ENCODE data around the gene LIN28A.

LIN28A gene

DNA sequence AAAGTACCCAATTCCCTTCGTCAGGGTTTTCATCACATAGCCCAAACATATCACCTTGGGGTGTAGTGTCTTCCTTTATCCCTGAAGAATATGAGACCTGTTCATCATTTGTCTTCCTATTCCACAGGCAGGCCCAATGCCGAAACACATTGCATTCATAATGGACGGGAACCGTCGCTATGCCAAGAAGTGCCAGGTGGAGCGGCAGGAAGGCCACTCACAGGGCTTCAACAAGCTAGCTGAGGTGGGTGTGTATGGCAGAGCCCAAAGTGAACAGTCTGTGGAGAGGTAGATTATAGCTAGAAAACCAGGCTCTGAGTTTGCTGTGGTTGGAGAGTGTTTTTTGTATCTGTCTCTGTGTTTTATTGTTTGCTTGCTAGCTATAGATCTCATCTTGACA lies 27.4 kb downstream of the LIN28A start:
- no peak for DNase-seq

GRCh38 chr1:26440259-26440658 lies 29.6 kb downstream of the LIN28A start:
- no peak for DNase-seq

DNA sequence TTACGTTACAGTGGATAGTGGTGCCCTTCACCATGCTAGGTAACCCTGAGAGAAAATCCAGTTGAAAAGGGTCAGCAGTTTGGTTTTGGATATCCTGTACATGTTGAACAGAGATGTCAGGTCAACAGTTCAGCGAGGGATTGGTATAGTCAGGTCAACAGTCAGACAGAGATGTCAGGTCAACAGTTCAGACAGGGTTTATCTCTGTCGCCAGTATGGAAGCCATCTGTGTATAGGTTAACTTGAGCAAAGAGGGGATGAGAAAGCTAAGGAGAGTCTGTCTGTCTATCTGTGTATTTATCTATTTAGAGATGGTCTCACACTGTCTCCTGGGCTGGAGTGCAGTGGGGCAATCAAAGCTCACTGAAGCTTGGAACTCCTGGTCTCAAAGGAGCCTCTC lies 39.3 kb downstream of the LIN28A start:
- DNase-seq = no peak

- DNase-seq = no peak
These were observed 40.3 kb downstream of the LIN28A start for GRCh38 chr1:26450908-26451307.

GRCh38 chr1:26452459-26453183 lies 42.0 kb downstream of the LIN28A start:
- no peak for DNase-seq

DNA sequence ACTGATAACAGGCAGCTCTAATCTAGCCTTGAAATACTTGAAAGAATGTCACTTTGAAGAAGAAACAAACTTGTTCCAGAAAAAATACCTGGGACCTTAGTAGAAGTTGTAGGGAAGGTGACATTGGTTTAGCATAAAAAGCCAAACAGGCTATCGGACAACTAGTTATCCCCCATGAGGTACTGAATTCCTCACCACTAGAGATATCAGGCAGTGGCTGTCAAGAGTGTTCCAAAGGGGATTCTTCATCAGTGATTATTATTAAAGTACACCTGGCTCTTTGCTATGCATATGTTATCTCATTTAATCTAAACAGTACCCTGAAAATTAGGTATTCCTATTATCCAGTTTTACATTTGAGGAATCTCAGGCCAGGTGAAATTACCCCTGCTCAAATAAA lies 48.5 kb downstream of the LIN28A start:
- no peak for DNase-seq

DNA sequence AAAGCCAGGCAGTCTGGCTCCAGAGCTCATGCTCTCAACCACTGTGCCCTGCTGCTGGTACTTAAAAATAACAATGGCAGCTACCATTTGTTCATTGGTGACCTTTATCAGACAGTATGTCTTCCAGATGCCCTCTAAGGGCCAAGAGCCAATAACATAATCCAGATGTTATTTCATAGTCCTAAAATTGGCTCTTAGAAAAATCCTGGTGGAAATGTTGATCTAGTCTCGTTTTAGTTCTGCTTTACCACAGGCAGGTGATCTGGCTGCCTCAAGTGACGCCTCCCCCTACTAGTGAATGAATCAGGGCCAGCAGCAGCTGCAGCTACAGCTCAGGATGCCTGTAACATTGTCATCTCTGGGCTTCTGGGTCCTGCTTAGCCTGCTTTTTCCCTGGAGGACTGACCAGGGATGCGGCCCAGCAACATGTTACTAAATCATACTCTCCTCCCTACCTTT lies 49.0 kb downstream of the LIN28A start:
- no peak for DNase-seq

GRCh38 chr1:26468911-26469310 lies 58.3 kb downstream of the LIN28A start:
- DNase-seq = no peak

- peak; percentile 29 for DNase-seq
These were observed 58.9 kb downstream of the LIN28A start for GRCh38 chr1:26469558-26469957.

DNA sequence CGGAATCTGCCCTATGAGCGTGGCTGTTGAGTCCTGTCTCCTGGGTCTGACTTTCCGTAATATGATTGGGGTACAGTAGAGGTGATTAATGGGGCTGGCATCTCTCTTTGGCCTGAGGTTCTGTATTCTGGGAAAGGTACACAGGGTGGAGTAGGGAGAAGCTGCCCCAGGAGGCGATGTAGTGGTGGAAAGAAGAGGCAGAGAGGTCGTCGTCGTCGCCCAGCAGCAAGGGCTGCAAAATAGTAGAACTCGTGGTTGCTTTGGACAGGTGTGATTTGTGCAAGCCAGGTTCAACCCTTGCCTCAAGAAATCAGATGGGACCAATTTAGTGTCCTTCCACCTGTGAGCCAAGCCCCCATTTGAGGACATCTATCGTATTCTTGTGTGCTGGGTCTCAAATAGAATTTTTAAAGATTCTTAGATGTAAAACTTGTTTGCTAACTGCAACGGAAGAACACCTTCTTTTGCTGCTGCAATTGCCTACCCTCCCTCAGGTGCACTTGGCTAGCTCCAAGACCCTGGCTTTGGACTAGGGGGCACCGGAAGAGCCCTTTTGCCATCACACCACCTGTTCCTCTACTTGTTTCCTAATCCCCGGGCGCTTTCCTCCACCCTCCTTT lies 60.4 kb downstream of the LIN28A start:
- peak; percentile 25 for DNase-seq

DNA sequence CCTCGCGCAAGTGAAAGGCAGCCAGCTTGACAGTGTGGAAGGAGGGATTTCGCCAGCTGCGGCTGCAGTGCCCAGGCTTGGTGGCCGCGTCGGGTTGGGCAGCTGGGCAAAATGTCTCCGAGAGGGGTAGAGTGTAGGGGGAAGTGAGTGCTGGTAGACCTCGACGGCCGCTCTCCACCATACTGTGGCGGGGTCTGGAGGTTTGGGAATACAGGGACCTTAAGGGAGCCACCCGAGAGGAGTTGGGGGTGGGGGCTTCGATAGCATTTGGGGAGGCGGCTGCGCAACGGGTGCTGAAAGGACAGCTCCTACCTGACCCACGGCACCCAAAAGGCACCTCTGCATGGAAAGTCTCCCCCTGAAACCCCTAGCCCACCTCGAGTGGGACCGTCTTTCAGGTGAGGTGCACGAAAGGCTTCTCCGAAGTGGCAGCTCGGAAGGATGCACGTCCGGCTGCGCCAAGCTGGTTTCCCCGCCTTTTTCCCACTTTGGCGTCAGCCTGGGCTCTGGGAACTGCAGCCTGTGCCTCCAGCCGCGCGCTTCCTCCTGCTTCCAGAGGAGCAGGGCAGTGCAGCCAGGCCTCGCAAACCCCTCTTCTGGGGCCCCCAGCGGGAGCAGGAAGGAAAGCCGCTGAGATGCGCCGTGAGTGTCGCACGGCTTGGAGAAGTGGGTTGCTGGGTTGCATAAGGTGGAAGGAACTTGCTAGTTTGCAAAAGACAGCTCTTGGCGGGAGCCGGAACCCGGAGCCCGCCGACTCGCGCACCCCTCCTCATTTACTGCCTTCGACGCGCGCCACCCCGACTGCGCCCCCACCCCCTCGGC lies 61.1 kb downstream of the LIN28A start:
- DNase-seq = peak; percentile 45

- peak; percentile 67 for DNase-seq
These were observed 61.8 kb downstream of the LIN28A start, which contains the start of gene HMGN2 for GRCh38 chr1:26472320-26472900. Gene HMGN2, plus strand, starts transcription at chr1:26472440. Its CDS starts 173 bp downstream, at chr1:26472613.

DNA sequence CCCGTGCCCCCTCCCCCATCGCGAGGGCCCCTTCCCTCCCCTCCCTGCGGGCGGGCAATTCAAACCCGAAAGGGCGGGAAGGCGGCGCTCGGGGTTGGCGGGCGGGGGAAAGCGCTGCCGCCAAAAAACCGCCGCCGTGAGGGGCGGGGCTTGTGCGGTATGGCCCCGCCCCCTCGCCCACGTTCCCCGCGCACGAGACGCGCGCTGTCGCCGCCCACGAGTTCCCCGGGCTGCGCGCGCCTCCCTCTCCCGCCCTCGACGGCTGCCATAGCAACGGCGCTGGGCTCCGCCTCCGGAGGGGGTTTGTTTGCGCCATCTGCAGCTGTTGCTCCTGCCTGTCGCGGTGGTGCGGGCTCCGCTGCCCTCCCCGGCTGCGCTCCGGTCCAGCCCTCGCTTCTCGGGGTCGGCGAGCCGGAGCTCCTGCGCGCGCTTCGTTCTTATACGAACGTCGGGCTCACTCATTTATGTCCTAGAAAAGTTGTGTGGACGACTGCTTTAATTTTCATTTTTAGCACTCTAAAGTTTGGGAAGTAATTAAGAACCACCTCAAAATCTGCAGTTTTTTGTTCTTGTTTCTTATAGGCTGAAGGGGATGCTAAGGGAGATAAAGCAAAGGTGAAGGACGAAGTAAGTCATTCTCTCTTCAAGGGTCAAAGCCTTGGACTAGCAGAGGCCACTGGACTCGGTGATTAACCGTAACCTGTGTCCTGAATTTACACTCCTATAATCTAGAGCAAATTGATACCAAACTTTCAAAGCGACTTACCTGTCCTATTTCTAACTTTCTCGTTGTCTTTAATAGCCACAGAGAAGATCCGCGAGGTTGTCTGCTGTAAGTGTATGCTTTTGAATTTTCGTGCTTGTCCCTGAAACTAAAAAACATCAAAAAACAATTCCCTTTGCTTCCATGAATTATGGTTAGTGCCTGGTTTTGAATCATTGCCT lies 62.6 kb downstream of the LIN28A start:
- DNase-seq = peak; percentile 60

DNA sequence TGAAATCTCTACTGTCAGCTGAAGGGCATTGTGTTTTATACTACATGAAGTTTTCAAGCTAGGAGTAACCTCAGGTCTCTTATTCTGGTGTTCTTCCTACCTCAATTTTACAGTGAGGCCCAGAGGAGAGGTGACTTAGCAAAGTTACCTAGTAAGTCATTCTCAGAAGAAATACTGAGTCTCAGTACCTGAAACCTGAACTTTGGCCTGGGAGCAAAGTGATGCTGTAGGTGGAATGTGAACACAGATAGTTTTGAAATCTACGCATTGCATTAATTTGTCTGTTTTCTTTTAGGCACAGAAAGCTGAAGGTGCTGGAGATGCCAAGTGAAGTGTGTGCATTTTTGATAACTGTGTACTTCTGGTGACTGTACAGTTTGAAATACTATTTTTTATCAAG lies 64.2 kb downstream of the LIN28A start:
- DNase-seq = no peak

DNA sequence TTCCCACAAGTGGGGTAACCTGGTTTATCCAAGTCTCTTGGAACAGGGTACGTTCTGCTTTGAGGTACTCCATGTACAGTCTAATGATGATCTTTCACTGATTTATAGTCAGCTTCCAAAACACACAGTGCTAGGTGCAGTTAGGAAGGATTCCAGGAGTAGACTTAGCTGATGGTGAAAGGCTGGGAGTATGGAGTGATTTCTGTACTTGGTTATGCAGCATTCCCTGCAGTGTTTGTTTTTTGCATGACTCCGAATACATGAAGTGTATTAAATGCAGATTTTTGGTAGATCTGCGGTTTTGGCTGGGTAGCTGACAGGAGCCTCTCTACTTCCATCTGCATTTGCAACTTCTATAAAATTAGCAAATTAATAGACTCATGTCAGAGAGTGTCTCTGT lies 65.4 kb downstream of the LIN28A start:
- DNase-seq = no peak

DNA sequence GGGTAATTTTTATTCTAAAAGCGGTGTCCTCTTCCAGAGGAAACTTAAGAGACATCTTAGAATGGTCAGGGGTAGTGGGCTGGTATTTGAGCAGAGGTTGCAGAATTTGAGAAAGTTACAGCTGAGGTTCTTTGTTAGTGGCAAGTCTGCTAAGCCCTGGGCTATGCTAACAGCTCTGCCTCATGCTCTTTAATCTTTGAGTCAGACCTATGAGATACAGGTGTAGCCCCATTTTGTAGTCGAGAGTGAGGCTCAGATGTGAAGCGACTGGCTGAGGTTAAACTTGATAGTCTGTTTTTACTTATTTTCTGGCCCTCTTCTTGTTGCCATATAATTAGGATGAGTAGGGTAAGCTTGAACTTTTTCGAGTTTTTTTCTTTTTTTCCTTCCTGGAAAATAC lies 66.3 kb downstream of the LIN28A start:
- DNase-seq = no peak

- DNase-seq = no peak
These were observed 67.0 kb downstream of the LIN28A start for GRCh38 chr1:26477446-26478152.

- DNase-seq = no peak
These were observed 67.5 kb downstream of the LIN28A start for GRCh38 chr1:26478159-26478558.

- DNase-seq = no peak
These were observed 68.4 kb downstream of the LIN28A start for GRCh38 chr1:26478988-26479387.
